ENCODE measurements around the gene INKA1. TPM values are rescaled to one million over a fixed set of nuclear protein-coding genes. Genes with fewer than 3 reads are reported as not detected.

Gene INKA1
- total RNA-seq, result 21.7 and 28.6 TPM in 2 replicates

DNA sequence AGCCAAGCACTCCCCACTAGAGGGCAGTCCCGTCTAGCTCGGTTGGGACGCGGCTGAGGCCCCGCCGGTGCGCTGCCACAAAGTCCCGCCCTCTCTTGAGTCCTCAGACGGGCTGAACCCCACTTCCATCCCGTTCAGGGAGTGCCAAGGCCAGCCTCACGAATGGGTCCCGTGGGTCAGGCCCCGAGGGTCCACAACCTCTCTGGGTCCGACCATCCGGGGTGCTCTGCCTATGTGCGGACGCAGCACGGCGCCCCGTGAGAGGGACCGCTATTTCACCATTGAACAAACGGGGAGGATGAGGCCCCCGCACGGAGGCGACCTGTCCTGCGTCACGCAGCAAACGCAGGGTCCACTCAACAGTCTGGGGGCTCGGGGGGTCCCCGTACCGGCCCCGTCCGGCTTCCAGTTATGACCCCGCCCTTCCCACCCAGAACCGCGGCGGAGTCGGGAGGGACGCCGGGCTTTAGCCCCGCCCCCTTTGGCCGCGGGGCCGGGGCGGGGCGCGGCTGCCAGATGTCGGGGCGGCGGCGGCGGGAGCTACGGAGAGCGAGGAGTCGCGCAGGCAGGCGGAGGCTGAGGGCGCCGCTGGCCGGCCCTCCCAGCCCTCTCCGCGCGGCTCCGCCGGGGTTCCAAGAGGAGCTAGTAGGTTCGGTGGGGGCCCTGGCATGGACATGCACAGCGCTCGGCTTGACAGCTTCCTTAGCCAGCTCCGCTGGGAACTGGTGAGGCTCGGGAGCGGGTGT lies at the start of gene INKA1:
Gene INKA1, plus strand, starts transcription at position 543 of the 746 bp plus-strand sequence. Its CDS starts 132 bp downstream, at position 675.

DNA sequence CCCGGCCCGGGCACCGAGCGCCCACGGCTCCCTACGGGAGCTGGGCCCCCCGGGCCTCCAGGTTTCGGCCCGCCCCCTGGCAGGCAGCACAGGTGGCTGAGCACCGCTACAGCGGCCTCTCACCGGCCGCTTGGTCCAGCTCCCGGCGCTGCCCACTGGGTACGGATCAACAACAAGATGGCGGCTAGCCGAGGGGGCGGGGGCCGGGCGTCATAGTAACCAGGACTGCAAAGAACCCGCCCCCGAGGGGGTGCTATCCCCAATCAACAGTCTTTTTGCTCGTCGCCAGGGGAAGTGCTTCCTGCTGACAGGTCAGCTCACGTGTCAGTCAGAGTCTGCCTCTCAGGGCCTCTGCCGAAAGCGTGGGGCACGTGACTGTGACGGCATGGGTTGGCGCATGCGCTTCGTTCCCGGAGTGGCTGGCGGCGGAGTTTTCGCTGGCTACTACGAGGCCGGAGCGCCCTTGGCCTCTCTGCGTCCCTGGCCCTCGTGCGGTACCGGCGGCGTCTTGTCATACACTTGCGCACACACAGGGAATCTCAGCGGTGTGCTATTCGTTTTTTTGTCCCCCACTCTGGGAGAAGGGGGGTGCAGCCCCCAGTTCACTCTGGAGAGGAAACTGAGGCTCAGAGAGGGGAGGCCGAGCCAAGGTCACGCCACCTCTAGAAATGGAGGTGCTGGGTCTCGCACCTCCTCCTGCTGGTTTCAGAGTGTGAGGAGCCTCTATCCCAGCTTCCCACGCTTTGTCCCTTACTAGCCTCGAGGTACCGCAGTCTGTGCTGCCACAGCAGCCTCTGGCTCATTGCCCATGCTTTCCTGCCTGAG lies 16.5 kb upstream of the INKA1 start, which contains the start of gene IP6K1:
Gene IP6K1, minus strand, starts transcription at position 186 of the 825 bp plus-strand sequence. CDS start 38,502 bp downstream, outside the sequence.

DNA sequence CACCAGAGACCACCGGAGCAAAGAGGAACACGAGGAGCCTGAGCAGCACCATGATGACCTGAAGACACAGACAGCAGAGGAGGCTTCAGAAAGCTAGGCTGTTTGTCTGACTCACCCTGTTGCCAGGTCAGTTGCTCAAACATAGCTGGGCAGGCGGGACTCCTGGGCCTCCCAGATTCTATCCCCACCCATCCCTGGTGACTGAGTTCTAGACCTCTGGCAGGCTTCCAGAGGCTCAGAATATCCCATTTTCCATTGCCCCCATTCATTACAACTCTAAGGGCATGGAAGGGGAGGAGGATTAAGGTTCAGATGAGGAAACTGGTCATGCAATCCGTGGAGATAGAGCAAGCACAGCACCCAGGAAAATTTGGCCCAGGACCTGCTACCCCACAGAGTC lies 3.3 kb upstream of the INKA1 start, which contains the start of gene CDHR4:
Gene CDHR4, minus strand, starts transcription at position 113 of the 400 bp plus-strand sequence. Its CDS starts 61 bp downstream, at position 52.

DNA sequence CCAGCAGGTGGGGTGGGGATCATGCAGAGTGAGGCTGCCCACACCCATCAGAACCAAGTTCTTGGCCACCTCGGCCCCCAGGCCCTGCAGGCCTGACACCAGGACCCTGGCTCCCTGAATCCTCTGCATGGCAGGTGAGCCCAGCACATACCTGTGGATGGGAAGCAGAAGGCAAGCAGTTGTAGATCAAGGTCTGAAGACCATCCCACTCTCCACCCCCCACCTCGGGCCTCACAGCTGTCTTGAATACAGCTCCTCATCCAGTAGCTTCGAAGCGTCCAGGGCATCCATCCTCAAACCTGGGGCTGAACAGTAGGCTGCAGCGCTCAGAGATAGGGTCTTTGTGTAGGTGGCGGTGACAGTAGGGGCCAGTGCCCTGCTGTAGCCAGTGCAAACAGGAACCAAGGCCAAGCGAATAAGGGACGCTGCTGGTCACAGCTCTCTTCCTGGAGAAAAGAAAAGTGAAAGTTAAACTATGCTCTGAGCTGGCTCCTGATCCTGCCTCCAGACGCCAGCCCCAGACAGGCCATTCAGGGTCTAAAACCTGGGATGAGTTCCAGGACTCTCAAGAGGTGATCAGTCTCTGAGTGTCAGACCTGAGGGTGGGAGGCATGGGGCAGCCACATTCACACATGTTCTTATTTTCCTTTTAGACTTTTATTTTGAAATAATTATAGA lies 10.6 kb downstream of the INKA1 start, which contains the start of gene UBA7:
Gene UBA7, minus strand, starts transcription at position 457 of the 678 bp plus-strand sequence. Its CDS starts 166 bp downstream, at position 291.

Other genes starting within 250 kb of the INKA1 start
- 0.05 and 0.07 TPM in 2 replicates for gene BSN, start 248.8 kb upstream of the INKA1 start, total RNA-seq
- gene APEH, start 128.9 kb upstream of the INKA1 start, total RNA-seq, result 130 and 163 TPM in 2 replicates
- 3.5 and 4.2 TPM in 2 replicates for gene MST1, start 113.8 kb upstream of the INKA1 start, total RNA-seq
- 19.6 and 23.8 TPM in 2 replicates for gene RNF123, start 113.7 kb upstream of the INKA1 start, total RNA-seq
- gene AMIGO3, start 83.6 kb upstream of the INKA1 start, total RNA-seq, result 0.19 and 0.42 TPM in 2 replicates
- gene GMPPB, start 79.3 kb upstream of the INKA1 start, total RNA-seq, result 47.8 and 50.9 TPM in 2 replicates
- 16.5 and 20.7 TPM in 2 replicates for gene IP6K1, start 16.7 kb upstream of the INKA1 start, total RNA-seq
- not detected in 2 replicates for gene CDHR4, start 3.4 kb upstream of the INKA1 start, total RNA-seq
- gene UBA7, start 10.7 kb downstream of the INKA1 start, total RNA-seq, result 3.2 and 5.8 TPM in 2 replicates
- gene TRAIP, start 53.3 kb downstream of the INKA1 start, total RNA-seq, result 7.9 and 8.5 TPM in 2 replicates
- not detected in 2 replicates for gene CAMKV, start 66.6 kb downstream of the INKA1 start, total RNA-seq
- gene MST1R, start 100.6 kb downstream of the INKA1 start, total RNA-seq, result 13.3 and 19.9 TPM in 2 replicates
- 15.4 and 20.8 TPM in 2 replicates for gene MON1A, start 126.5 kb downstream of the INKA1 start, total RNA-seq
- gene RBM6, start 136.9 kb downstream of the INKA1 start, total RNA-seq, result 28.6 and 34.2 TPM in 2 replicates